Hematopoietic multipotent progenitor cell treated with erythropoietin and hydrocortisone succinate and interleukin-3 and kit ligand, for 15 days (in vitro differentiated cells): ENCODE results near the gene VDR.

Source experiments
- DNase-seq: peaks from one replicate; pipeline ENCODE4 v3.0.0-alpha.2; 2015; ENCODE audit warnings: low spot score

The VDR gene

DNA sequence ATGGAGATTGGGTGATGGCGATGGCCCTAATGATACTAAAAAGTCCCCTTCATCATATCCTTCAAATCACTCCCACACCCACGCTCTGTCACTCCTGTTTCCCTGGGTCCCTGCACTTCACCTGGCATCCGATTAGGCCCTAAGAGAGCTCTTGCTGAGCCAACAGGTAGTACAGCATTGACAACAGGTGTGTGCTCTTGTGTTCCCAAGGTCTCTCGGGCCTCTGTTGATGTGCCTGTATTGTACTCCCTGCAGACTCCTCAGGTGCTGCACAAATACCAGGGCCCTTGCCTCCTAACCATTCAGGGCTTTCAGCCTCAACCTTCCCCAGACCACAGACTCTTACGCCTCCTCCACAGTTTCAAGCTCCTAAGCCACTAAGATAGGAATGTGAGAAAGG lies 25.8 kb upstream of the VDR start:
- no peak for DNase-seq

DNA sequence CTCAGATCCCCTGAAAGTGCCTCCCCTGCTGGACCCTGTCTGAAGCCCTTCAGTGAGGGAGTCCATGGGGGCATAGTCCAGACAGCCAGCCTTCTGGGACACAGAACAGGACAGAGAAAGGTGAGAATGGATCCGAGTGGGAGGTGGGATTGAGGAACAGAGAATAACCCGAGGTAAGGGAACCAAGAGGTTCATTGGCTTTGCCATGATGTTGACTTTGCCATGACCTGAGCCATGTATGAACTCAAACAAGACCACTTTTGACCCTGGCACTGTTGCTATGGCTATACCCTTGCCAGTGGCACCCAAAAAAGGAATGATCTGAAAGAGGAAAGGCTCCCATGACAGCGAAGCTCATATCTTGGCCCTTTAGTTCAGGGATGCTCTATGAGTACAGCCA lies 22.6 kb upstream of the VDR start:
- no peak for DNase-seq

DNA sequence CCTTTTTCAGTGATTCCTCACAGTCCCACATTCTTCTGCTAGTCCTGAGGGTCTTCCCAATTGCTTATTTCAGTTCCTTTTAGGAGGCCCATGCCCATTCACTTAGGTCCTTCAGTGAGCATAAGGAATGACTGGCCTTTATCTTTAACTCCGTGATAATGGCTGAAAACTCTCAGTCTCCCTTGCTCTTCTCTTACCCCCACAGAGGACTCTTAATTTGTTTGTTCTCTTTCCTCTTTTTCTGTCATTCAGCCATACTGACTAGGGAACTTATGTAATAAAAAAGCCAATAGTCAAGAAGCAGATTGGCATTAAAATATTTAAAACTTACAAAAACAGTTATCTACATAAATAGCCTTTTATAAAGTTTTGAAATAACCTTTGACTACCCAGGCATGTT lies 17.1 kb upstream of the VDR start:
- no peak for DNase-seq

DNA sequence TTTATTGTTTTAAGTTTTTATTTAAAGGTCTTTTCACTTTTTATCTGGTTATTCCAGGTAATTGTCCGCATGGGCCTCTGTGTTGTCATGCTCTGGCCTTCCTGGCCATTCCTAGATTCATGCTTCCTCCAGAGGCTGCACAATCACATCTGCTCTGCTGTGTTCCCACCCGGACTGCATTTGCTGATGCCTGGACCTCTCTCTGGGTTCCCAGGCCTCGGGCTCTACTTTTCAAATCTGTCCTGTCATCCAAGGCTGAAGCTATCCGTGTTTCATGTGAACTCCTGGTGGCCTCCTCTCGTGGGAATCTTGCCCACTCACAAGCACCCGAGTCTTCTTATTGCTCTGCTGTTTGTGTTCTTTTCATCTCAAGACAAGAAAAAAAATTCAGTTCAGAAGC lies 16.1 kb upstream of the VDR start:
- DNase-seq: no peak

DNA sequence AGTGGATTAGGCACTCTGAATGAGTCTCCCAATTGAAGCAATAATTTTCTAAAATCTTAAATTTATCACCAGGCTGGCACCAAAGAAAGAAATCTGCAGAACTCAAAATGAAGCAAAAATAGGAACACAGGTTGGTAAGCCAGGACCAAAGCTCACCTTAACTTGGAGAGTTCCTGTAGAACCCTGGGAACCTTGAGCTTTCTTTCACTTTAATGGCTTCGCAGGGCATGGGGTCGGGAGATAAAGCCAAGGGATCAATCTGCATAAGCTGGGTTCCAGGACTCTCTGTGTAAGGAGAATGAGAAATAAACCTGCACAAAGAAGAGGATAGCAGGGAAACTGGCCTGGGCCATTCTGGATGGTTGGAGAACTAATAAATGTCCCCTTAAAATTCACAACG lies 8.3 kb upstream of the VDR start:
- no peak for DNase-seq

DNA sequence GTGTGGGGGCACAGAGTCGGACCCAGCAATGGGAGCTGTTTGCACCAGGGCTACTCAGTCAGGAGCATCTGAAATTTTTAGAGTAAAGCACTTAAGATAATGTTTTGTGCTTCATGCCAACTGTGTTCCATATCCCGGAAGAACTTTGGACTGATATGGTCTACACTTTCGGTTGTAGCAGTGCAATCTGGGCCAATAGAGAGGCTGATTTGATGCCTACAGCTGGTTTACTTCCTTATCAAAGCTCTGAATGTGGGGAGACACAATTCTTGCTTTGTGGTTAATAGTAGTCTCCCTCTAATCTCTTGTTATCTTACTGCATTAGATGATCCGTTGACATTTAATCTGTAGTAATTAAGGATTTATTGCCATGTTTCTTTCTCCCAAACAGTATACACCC lies 7.8 kb upstream of the VDR start:
- no peak for DNase-seq

DNA sequence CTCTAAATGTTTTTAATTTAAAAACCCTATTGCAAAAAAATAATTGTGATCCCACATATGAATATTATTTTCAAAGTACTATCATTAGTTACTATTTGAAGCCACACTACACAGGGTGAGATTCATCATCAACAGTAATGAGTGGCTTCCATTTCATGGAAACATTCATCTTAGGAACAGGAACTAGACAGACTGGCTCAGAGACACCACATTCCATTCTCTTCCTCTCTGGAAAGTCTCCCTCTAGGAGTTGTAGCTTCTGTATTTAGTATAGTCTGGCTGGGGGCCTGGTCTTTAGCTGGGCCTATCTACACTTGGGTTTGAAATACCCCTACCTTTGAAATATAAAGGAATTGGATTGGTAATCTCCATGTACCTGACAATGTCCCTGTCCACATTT lies 6.2 kb upstream of the VDR start:
- DNase-seq: no peak

DNA sequence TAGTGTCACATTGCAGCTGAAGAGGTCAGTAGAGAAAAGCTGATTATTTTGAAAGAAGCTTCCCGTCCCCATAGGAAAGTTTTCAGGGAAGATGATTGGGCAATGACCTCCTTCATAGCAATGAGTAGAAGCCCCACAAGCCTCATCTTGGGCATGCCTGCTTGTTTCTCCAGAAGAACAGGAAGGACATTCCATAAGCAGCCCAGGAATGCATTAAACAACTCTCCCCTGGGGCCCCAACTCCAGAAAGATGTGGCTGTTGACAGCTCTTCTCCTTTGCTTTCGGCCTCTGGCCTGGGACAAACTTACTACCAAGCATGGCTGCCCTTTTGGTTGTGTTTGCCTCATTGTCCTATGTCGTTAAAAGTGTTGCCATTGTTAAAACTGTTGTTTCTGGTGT lies 5.7 kb upstream of the VDR start:
- no peak for DNase-seq

DNA sequence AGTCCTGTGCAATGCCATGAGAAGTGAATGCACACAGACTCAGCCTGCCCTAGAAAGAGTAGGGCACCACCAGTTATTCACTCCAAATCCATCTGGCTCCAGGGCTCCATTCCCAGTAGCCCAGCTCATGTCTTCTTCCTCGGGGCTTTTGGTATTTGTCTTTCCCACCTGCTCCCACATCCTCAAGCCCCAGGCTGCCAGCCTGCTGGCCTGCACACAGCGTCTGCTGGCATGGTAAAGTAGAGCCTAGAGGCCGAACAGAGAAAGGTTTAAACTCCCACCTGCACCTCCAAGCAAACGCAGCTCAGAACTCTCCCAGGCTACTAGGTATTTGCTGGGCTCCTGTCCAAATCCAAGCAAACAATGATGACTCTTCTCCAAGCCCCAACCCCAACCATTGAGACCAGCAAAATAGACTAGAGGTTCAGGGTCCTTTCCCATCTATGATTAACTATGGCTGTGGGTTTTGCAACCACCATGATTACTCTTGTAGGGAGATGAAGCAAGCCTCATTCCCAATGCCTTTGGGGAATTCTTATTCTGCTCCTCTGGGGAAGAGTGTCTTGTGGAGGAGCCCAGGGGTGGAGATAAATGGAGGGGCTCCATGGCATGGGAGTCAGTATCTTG lies 5.2 kb upstream of the VDR start:
- no peak for DNase-seq

DNA sequence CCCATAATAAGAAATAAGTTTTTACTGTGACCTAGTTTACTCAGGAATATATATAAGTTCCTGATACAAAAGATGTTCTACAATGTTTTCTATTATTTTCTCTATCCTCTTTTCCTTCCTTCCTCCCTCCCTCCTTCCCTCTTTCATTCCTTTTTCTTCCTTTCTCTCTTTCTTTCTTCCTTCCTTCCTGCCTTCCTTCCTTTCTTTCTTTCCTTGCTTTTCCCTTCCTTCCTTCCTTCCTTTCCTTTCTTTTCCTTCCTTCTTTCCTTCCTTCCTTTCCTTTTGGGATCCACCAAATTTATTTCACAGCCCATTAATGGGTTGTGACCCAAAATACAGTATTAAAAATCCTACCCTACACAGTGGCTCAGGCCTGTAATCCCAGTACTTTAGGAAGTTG lies 3.9 kb upstream of the VDR start:
- no peak for DNase-seq

DNA sequence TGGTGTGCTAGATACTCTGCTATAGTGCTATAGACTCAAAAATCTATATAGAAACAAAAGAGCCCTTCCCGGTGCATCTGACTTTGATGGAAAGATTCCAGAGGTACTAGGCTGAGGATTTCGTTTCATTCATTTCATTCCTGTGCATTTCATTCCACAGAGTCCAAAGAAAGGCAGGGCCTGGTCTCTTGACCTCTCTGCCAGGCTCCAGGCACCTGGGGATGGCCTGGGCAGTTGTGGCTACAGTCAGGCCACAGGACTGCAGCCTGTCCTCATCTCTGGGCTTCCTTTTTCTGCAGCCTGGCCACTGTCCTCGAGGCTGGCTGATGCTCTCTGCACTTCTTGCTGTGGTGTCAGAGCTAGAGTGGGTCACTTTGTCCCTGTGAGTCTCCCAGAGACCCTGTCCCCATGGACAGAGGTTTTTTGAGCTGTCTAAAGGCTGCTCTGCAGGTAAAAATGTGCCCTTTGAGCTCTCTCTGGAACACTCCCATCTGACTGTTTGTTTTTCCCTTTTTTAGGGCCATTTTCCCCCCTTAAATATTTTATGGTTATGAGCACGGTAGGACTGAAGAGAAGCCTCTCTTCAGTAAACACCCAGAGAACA lies 3.2 kb upstream of the VDR start:
- DNase-seq: no peak

DNA sequence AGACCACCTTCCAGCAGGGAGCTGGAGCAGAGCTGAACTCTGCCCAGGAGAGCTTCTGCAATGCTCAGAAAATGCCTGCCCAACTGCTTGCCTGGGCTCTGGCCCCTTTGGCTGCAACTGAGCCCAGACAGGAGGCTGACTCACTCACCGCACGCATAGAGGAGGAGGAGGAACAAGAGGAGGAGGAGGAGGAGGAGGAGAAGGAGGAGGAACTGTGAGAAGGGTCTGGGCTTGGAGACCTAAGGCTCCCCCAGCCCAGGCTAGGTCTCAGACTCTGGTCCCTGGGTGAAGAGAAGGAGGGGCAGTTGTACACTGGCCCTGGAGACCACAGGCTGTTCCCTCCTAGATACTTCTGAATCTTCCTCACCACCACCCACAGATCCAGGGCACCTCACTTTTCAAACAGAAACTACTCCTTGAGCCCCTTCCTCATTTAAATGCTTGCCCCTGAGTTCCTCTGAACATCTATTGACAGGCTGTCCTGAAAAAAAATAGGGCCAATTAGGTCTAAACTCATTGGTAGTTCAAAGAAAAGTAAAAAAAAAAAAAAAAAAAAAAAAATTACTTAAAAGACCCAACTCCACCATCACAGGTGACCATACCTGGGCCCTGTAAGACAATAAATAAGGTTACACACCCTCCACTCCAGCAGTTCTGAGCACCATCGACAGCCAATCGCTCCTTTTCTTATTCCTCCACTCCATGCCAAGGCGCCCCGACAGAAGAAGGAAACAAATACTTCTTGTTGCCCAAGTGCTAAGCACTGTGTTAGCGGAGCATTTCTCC lies 674 bp downstream of the VDR start:
- DNase-seq: no peak

DNA sequence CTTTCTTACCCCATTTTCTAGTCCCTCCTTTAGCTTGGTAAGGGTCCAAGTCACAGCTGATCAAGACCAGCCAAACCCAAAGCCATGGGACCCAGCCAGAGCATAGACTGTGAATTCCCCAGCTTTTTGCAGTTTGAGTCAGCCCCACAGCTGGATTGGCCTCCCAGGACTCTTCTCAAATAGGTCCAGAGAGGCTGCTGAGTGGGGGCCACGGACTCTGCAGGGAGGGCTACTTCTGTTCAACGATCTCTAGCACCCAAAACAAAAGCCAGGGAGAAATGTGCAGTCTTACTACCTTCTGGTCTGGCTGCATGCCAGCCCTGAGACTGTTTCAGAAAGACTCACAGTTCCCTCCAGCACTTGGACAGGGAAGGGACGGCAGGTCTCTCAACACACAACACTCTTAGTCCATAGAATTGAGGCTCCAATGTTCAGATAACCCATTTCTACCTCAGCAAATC lies 1.6 kb downstream of the VDR start:
- DNase-seq: no peak

DNA sequence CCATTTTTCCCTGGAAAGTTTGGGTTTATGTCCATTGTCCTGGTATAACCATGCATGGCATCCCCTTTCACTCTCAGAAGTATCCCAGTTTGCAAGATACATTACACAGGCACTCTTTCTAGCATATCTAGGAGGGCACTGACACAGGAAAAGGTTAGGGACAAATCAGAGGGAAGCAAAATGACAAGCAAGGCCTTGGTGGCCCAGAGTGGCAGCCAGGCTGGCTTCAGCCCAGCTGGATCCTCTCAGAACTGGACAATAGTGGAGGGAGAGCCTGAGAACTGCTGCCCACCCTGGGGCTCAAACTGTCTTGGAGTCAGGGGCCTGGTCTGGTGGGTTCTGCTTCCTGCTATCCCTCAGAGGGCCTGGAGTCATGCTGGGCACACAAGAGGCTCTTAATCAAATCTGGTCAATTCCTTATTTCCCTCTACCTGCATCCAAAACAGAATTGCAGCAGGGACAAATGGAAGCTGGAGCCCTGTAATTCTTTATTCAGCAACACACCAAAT lies 2.6 kb downstream of the VDR start:
- no peak for DNase-seq

DNA sequence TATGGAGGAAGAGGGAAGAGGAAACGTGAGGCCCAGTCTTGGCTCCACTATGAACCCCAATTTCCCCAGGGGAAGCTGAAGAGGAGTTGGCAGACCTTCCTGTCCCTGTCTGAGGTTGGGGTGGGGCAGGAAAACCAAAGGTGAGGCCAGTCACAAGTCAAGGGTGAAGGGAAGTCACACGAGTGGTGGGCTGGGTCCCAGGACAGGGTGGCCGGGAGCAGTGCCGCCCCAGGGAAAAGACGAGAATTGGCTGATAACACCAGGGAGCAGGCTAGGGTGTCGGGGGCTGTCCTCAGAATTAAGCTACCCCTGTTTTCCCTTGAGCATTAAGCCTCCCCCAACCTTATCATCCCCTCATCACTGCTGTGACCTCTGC lies 3.1 kb downstream of the VDR start:
- DNase-seq: no peak

DNA sequence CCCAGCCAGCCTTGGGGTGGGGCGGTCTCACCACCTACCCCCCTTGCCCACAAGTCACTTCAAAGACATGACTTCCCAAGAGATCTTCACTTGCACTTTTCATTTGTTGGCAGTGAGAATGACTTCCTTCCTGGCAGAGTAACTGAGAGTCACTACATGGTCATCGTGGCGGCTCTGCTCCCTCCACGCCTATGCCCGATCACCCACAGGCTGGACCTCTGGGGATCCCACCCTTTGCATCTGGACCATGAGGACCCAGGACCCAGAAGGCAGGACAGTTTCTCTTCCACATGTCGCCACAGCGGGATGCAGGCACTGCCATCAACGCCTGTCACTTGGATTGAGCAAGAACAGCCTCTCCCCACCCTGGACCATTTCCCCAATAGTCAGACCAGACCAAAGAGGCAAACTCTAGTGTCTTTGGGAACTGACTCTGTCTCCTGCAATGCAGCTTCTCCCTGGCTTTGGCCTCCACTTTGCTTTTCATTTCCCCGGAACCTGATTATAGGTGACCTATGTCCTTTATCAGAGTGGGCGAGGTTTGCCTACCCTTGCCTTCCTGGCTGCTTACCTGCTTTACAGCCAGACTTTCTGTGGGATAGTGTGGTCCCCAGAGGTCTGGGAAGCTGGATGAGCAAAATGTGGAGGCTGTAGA lies 3.6 kb downstream of the VDR start:
- DNase-seq: no peak

DNA sequence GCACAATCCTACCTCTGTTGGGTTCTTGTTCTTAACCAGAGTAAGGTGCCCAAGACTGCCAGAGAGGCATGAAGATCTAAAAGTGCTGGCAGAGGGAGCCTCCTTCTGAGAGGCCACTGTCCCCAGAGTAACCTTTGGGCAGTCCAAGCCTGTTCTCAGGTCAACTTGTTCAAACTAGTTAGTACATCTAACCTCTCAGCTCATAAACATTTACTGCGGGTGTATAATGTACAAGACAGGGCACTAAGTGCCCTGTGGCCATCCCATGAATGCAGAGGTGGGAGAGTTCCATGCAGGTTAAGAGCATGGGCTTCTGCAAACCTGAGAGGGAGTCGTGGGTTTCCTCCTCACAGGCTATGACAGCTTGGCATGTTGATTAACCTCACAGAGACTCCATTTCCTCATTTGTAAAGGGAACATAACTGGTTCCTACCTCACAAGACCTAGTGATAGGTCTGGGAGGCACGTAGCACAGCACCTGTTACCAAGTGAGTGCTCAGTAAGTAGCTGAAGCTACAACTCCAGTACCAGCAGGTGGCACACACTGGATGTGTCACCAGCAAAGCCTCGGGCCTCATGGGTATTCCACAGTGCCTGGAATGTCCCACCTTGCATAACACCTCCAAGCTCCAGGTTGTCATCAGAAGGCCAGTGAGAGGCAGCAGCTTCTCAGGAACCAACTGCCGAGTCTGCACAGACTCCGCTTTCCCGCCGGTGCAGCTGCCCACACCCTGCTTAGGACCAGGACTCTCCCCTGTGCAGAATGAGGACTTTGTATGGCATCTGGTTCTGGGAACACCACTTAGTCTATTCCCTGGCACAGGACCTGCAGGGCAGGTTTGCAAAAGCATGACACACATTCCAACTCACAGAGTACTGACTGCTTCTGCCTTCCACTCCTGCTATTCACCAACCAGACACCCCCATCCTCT lies 4.4 kb downstream of the VDR start:
- DNase-seq: no peak

DNA sequence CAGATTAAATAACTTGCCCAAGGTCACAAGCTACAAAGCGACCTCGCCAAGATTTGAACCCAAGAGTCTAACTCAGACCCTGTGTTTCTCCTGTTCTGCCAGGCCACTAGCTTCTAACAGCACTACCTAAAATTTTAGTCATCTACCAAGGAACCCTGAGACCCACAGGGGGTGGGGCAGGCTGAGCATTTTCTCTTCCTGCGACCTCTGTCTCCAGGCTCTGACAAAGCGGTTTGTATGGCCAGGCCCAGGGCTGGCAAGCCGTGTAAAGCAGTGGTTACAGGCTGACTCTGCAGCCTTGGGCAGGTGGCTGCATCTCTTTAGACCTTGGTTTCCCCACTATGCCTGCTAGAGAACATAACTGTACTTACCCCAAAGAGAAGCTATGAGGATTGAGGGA lies 5.3 kb downstream of the VDR start:
- no peak for DNase-seq

DNA sequence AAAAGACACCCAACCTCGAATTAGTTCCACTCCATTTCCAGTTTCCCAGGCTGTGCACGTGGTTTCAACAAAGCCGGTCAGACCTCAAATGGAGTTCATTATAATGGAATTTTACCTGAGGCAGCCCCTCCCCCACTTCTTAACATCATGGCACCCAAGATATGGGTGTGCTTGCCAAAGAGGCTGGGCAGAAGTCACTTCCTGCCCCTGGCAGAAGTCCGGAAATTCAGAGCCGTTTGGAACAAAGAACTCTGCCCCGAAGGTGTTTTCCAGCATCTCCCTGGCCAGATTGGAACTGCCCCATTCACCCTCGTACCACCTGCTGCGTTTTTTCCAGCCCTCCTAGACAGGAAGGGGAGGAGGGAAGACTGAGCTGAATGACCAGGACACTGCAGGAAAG lies 8.2 kb downstream of the VDR start:
- DNase-seq: no peak

DNA sequence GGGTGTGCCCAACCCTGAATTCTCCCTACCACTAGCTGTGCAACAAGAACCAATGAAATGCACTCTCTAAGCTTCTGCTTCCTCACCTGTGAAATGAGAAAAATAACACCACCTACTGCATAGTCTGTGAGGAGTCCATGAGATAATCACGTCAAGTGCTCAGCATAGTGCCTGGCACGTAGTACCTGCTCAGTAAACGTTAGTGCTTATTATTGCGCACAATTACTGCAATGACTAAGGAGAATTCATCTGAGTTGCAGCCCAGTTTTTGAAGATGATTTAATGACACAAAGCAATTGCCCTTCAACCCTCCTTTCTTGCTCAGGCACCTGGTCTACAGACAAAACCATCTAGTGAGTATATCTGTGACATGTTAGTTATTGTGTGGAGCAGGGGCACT lies 8.8 kb downstream of the VDR start:
- no peak for DNase-seq

DNA sequence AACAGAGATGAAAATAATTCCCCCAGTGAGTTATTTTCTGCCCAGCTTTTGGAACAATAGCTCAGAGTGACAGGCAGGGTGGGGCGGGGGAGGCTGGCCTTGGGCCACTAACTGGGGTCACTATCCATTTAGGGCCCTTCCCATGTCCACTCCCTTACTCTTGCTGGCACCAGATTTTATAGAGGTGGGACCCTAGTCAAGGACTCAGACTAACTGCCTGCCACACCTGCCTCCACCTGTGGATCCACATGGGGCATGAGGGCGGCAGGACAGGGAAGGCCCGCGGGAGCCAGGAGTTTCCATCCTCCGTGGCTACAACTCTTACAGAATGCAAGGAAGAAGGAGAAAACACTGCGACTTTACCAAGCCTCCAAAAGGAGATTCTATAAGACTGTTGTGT lies 10.1 kb downstream of the VDR start:
- DNase-seq: no peak

DNA sequence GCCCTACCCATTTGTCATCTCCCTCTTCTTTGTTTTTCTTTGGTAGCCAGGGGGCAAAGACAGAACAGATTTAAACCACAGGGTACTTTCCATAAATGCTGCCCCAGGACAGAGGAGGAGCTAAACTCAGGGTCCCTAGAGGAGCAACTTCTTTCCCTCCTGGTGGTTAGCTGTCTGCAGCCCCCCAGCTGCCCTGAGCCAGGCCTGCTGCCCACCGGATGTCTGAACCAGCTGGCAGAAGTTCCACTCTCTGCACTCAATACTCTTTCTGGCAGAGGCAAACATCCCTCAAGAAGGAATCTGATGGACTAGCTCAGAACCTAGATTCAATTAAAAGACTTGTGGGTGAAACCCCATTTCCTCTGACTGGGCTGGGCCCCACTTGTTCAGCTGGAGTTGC lies 10.7 kb downstream of the VDR start:
- no peak for DNase-seq
